HepG2 (cell line): ENCODE results near the gene RPS14. TPM values are rescaled to one million over a fixed set of nuclear protein-coding genes. Genes with fewer than 3 reads are reported as not detected.

ENCODE experiments used
- ATF4 ChIP-seq, 2 experiments: fragments of 450-650 bp in 1 of 2; sonication (generic) in 1 of 2; formaldehyde crosslinking; IDR thresholded peaks; 2 replicates each; pipeline versions ENCODE4 v1.5.0 to v1.8.0; 2020 to 2022; ENCODE audit warnings: mild to moderate bottlenecking in 1 of 2, missing genetic modification reagents in 1 of 2
- DNMT1 ChIP-seq: sonication (generic); formaldehyde crosslinking; IDR thresholded peaks from 2 replicates; pipeline ENCODE4 v1.5.1; 2020; ENCODE audit warnings: mild to moderate bottlenecking, missing genetic modification reagents
- GZF1 ChIP-seq: sonication (generic); formaldehyde crosslinking; IDR thresholded peaks from 2 replicates; pipeline ENCODE4 v1.5.1; 2020; ENCODE audit warnings: mild to moderate bottlenecking, missing genetic modification reagents
- KLF15 ChIP-seq: sonication (generic); formaldehyde crosslinking; IDR thresholded peaks from 2 replicates; pipeline ENCODE4 v1.8.1; 2023; ENCODE audit warnings: borderline replicate concordance, mild to moderate bottlenecking, inconsistent platforms, missing genetic modification reagents, mixed read lengths
- KLF6 ChIP-seq: IDR thresholded peaks from 2 replicates; pipeline ENCODE4 v1.8.0; 2016; ENCODE audit warnings: missing biosample characterization, missing genetic modification reagents
- NFYC ChIP-seq: IDR thresholded peaks from 2 replicates; pipeline ENCODE4 v1.6.1; 2016; ENCODE audit warnings: missing genetic modification reagents, missing compliant biosample characterization
- NR2F6 ChIP-seq, 2 experiments: IDR thresholded peaks; 2 replicates each; pipeline ENCODE4 v1.6.1; 2016; ENCODE audit warnings: antibody characterized with exemption in 1 of 2, mild to moderate bottlenecking in 1 of 2
- RBFOX2 ChIP-seq: fragments of 200-400 bp; formaldehyde crosslinking; IDR thresholded peaks from 2 replicates; pipeline ENCODE4 v1.6.1; 2017; ENCODE audit warnings: low read depth, mild to moderate bottlenecking, low read length
- TEF ChIP-seq: sonication (generic); formaldehyde crosslinking; IDR thresholded peaks from 2 replicates; pipeline ENCODE4 v1.5.0; 2020; ENCODE audit warnings: missing genetic modification reagents
- ZNF362 ChIP-seq: sonication (generic); formaldehyde crosslinking; IDR thresholded peaks from 2 replicates; pipeline ENCODE4 v1.4.0; 2020; ENCODE audit warnings: missing genetic modification reagents, mild to moderate bottlenecking, borderline replicate concordance
- ZNF431 ChIP-seq: sonication (generic); formaldehyde crosslinking; IDR thresholded peaks from 2 replicates; pipeline ENCODE4 v1.9.0; 2022; ENCODE audit warnings: missing genetic modification reagents, low read depth, mild to moderate bottlenecking, borderline replicate concordance
- ZNF547 ChIP-seq: sonication (generic); formaldehyde crosslinking; IDR thresholded peaks from 2 replicates; pipeline ENCODE4 v1.5.1; 2020; ENCODE audit warnings: mild to moderate bottlenecking, missing genetic modification reagents
- ZNF768 ChIP-seq: sonication (generic); formaldehyde crosslinking; IDR thresholded peaks from 2 replicates; pipeline ENCODE4 v1.4.0; 2020; ENCODE audit warnings: missing genetic modification reagents
- ZNF816 ChIP-seq: sonication (generic); formaldehyde crosslinking; IDR thresholded peaks from 2 replicates; pipeline ENCODE4 v1.8.0; 2022; ENCODE audit warnings: missing genetic modification reagents, mild to moderate bottlenecking, borderline replicate concordance
- ZXDC ChIP-seq: sonication (generic); formaldehyde crosslinking; IDR thresholded peaks from 2 replicates; pipeline ENCODE4 v1.5.0; 2020; ENCODE audit warnings: mild to moderate bottlenecking, missing genetic modification reagents
- polyA plus RNA-seq, 8 experiments: library from polyadenylated mRNA; depleted of rRNA in 3 of 8; stranded (reverse) in 7 of 8; unstranded in 1 of 8; fragments of >200 nt; fragmentation: Illumina TruSeq in 4 of 8; extraction: Trizol in 4 of 8; gene quantifications; 2 replicates each; pipeline versions ENCODE4 v1.2.1 to v1.2.3, GENCODE V29; 2011 to 2016; ENCODE audit warnings: low read depth in 4 of 8, missing spikeins in 1 of 8, mixed read lengths in 1 of 8; ENCODE audit not compliant: insufficient read depth in 1 of 8
- total RNA-seq, 5 experiments: library from RNA; depleted of rRNA; stranded (reverse); fragments of >200 nt; fragmentation: Illumina TruSeq; extraction: Trizol; gene quantifications; 2 replicates each; pipeline ENCODE4 v1.2.3, GENCODE V29; 2016; ENCODE audit warnings: low read depth in 1 of 5
- TF ChIP-seq, protein P1 (sequence below): sonication (generic); formaldehyde crosslinking; IDR thresholded peaks from 2 replicates; pipeline ENCODE4 v1.4.0; 2020; ENCODE audit warnings: missing genetic modification reagents
- TF ChIP-seq, protein P2 (sequence below): sonication (generic); formaldehyde crosslinking; IDR thresholded peaks from 2 replicates; pipeline ENCODE4 v1.8.1; 2023; ENCODE audit warnings: mild to moderate bottlenecking, missing genetic modification reagents, borderline replicate concordance
- TF ChIP-seq, protein P3 (sequence below): sonication (generic); formaldehyde crosslinking; IDR thresholded peaks from 2 replicates; pipeline ENCODE4 v1.5.0; 2020; ENCODE audit warnings: missing genetic modification reagents
- TF ChIP-seq, protein P4 (sequence below), 2 experiments: sonication (generic) in 1 of 2; formaldehyde crosslinking in 1 of 2; IDR thresholded peaks; 2 replicates each; pipeline versions ENCODE4 v1.4.0 to v1.6.1; 2018 to 2020; ENCODE audit warnings: missing genetic modification reagents in 2 of 2, borderline replicate concordance in 1 of 2, low read depth in 1 of 2, mild to moderate bottlenecking in 1 of 2, missing biosample characterization in 1 of 2

The RPS14 gene
- total and polyA plus RNA-seq, 2 of the 13 experiments (the other 11 are each of a cell fraction or from before 2014, with no cell fraction given) = 2,116 to 3,295 TPM

- TF ChIP-seq, protein P1, sequence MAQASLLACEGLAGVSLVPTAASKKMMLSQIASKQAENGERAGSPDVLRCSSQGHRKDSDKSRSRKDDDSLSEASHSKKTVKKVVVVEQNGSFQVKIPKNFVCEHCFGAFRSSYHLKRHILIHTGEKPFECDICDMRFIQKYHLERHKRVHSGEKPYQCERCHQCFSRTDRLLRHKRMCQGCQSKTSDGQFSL (CRISPR knock-in tag) = no peak
- TF ChIP-seq, protein P2, sequence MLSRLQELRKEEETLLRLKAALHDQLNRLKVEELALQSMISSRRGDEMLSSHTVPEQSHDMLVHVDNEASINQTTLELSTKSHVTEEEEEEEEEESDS = no peak
- TF ChIP-seq DNMT1 (CRISPR knock-in tag) (no peak), RBFOX2 (no peak), GZF1 (CRISPR knock-in tag) (no peak), ZNF431 (no peak), ZXDC (no peak), KLF15 (CRISPR knock-in tag) (no peak), NFYC (no peak), NR2F6 (IDR thresholded peaks at IDR 0.05) (0 out of 2 replicates have a peak, but pooled peaks have one; percentile 21), NR2F6 (CRISPR knock-in tag; IDR thresholded peaks at IDR 0.05) (no peak), ZNF768 (no peak), ATF4 (CRISPR knock-in tag; IDR thresholded peaks at IDR 0.05) (no peak), TEF (CRISPR knock-in tag) (no peak), ZNF362 (CRISPR knock-in tag) (no peak), ZNF547 (CRISPR knock-in tag) (no peak), ZNF816 (CRISPR knock-in tag) (no peak), KLF6 (CRISPR knock-in tag) (no peak)
- TF ChIP-seq, protein P3, sequence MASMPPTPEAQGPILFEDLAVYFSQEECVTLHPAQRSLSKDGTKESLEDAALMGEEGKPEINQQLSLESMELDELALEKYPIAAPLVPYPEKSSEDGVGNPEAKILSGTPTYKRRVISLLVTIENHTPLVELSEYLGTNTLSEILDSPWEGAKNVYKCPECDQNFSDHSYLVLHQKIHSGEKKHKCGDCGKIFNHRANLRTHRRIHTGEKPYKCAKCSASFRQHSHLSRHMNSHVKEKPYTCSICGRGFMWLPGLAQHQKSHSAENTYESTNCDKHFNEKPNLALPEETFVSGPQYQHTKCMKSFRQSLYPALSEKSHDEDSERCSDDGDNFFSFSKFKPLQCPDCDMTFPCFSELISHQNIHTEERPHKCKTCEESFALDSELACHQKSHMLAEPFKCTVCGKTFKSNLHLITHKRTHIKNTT (CRISPR knock-in tag) = no peak
- TF ChIP-seq, protein P4, sequence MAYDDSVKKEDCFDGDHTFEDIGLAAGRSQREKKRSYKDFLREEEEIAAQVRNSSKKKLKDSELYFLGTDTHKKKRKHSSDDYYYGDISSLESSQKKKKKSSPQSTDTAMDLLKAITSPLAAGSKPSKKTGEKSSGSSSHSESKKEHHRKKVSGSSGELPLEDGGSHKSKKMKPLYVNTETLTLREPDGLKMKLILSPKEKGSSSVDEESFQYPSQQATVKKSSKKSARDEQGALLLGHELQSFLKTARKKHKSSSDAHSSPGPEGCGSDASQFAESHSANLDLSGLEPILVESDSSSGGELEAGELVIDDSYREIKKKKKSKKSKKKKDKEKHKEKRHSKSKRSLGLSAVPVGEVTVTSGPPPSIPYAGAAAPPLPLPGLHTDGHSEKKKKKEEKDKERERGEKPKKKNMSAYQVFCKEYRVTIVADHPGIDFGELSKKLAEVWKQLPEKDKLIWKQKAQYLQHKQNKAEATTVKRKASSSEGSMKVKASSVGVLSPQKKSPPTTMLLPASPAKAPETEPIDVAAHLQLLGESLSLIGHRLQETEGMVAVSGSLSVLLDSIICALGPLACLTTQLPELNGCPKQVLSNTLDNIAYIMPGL (CRISPR knock-in tag; IDR thresholded peaks at IDR 0.05; ENCODE audit: borderline replicate concordance in 1 of 2, low read depth in 1 of 2) = no peak
These were observed 35.6 kb upstream of the RPS14 start (continued) for GRCh38 chr5:150484964-150485692.
